Cardiac fibroblast (primary cell): ENCODE results near the gene DOK3.

Experiments used
- DNase-seq, 2 donors: peaks; one replicate each; pipeline versions ENCODE4 v3.0.0 to v3.0.0-alpha.2; 2010; ENCODE audit warnings: low read depth in 2 of 2
- H3K4me3 ChIP-seq, 2 donors: replicated peaks in 1 of 2; 1 replicate in 1 of 2; 2 replicates in 1 of 2; pipeline ENCODE4 v1.5.1; 2011; ENCODE audit warnings: low read depth in 2 of 2, low read length in 2 of 2, mild to moderate bottlenecking in 2 of 2, moderate library complexity in 1 of 2
- TF ChIP-seq, protein P1 (sequence below): IDR thresholded peaks from one replicate; pipeline ENCODE4 v1.5.1; 2011; ENCODE audit warnings: low read depth, mild to moderate bottlenecking, low read length, inconsistent platforms

The DOK3 gene, protein sequence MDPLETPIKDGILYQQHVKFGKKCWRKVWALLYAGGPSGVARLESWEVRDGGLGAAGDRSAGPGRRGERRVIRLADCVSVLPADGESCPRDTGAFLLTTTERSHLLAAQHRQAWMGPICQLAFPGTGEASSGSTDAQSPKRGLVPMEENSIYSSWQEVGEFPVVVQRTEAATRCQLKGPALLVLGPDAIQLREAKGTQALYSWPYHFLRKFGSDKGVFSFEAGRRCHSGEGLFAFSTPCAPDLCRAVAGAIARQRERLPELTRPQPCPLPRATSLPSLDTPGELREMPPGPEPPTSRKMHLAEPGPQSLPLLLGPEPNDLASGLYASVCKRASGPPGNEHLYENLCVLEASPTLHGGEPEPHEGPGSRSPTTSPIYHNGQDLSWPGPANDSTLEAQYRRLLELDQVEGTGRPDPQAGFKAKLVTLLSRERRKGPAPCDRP

DNA sequence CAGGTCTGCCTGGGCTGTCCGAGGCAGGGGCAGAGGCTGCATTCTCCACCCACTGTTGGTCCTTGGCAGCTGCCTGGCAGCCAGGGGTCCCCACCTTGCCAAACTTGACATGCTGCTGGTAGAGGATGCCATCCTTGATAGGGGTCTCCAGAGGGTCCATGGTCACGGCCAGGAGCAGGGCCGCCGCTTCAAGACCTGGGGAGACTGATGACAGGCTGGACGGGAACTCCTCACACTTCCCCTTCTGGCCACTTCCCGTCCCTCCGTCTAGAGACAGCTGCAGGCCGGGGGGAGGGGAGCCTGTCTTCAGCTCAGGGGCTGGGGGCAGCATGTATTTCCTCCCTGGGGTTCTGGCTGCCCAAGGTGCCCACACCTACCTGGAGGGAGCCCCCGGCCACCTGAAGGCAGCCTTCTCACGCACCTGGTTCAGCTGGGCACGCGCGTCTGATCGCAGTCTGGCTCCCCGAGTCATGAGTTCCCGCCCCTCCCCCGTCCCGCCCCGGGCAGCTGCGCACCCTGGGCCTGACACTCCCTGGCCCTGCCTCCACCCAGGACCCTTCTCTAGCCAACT is at the start of gene DOK3:
DOK3 (minus strand) TSS at position 446 of the 571 bp plus-strand sequence; CDS start at position 160, 286 bp downstream.
- TF ChIP-seq, protein P1, sequence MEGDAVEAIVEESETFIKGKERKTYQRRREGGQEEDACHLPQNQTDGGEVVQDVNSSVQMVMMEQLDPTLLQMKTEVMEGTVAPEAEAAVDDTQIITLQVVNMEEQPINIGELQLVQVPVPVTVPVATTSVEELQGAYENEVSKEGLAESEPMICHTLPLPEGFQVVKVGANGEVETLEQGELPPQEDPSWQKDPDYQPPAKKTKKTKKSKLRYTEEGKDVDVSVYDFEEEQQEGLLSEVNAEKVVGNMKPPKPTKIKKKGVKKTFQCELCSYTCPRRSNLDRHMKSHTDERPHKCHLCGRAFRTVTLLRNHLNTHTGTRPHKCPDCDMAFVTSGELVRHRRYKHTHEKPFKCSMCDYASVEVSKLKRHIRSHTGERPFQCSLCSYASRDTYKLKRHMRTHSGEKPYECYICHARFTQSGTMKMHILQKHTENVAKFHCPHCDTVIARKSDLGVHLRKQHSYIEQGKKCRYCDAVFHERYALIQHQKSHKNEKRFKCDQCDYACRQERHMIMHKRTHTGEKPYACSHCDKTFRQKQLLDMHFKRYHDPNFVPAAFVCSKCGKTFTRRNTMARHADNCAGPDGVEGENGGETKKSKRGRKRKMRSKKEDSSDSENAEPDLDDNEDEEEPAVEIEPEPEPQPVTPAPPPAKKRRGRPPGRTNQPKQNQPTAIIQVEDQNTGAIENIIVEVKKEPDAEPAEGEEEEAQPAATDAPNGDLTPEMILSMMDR = no peak
- H3K4me3 ChIP-seq = no peak within 1 kb of the TSS
- no peak for DNase-seq

DNA sequence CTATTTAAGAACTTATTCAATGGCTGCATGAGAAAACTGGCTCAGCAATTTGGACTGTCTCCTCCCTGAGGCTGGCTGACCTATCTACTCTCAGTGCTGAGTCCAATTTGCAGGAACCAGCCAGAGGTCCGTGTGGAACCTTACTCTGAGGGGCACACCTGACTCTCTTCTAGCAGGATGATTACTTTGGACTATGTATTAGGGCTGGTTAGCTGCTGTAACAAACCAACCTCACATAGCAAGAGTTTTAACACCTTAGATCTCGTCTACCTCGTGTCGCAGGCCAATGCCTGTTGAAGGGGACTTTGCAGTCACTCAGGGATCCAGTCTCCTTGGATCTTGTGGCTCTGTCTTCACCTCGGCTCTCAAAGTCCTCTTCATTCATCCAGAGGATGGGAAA is 48.2 kb upstream of the DOK3 start:
- DNase-seq = no peak
- TF ChIP-seq, protein P1 = no peak
- no peak overlapping the region for H3K4me3 ChIP-seq

DNA sequence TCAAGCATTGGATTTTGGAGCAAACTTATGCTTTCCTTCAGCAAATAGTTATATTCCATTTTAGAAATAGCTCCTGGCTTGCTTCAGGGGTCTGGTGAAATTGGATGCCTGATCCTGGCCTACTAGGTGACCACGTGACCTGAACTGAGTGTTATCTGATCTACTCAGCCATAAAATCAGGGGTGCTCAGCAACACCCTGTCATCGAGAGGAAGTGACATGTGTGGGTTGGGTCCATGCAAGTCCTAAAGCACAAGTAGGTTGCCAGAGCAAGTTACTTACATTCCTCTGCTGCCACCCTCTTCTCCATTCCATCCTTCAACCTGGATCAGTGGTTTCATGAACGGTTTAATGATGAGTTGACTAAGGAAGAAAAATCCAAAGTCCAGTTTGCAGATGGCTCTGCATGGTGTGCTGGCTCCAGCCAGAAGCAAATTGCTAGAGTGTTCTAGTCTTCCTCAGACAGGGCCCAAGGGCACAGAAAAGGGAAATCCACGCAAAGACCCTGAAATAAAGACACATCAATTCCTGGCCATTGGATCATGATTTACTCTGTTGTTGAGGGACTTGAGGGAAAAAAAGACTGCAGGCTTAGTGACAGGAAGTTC is 47.5 kb upstream of the DOK3 start:
- no peak for DNase-seq
- no peak overlapping the region for H3K4me3 ChIP-seq
- TF ChIP-seq, protein P1 = no peak

DNA sequence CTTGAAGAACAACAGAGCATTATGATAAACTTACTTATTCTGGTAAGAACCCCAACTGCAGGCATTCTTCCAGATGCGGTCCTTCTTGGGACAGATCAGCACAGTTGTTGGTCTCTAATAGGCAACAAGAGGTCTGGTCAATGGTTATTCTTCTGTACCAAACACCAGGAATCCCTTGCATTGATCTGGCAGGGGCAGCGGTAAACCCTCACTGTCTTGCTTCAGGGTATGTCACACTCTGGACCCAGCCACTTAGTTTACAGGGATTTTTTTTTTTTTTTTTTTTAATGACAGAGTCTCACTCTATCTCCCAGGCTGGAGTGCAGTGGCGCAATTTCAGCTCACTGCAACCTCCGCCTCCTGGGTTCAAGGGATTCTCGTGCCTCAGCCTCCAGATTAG is 46.0 kb upstream of the DOK3 start:
- DNase-seq = no peak
- TF ChIP-seq, protein P1 = no peak

DNA sequence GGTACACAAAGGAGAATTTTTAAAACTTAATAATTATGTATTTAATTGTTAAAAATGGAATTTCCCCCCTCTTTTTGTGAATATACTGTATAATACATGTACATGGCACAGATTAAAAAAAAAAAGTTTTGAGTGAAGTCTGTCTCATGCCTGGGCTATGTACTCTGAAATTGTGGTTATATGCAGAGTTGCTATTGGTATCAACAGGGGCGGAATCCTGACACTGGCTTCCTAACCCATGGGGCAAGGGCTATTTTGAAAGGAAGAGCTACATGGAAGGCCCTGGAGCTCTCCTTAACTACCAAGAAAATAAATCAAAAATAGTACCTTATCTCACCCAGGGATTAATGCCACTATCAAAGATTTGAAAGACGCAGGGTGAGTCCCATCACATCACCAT is 45.6 kb upstream of the DOK3 start:
- TF ChIP-seq, protein P1 = no peak
- DNase-seq = no peak
- H3K4me3 ChIP-seq = no peak overlapping the region

More for the DNA sequence above, 46.0 kb upstream of the DOK3 start:
- no peak overlapping the region for H3K4me3 ChIP-seq

DNA sequence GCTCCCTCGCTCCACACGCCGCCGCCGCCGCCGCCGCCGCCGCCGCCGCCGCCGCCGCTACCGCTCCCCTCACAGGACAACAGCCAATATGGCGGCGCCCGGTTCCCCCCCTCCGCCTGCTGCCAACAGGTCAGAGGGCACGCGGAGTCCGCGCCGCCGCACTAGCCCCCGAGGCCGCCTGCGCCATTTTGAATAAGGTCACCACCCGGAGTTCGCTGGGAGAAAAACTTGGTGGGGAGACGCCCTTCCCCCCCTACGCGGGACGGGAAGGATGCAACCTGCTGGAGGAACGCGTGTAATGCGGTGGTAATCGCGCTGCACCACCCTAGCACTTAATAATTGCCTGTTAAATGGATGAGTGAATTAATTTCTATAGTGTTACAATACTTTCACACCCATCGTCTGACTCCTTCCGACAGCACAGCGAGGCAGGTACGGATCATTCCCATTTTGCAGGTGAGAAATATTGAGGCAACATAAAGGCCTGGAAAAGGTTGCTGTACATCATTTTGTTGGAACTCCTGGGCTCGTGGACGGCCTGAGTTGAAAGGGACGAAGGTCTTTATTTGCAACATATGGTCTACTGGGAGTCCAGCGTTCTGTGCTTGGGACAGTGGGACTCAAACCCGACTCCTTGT is 45.0 kb upstream of the DOK3 start, which contains the start of gene FAM193B:
FAM193B (minus strand) TSS at position 90 of the 638 bp plus-strand sequence. CDS start 105 bp downstream, outside the sequence.
- peak within 1 kb of the TSS; percentile 86 to 93 for H3K4me3 ChIP-seq
- TF ChIP-seq, protein P1 = peak; percentile 29
- DNase-seq = peak; percentile 92
